ENCODE measurements around the gene RRP9. TPM values are rescaled to one million over a fixed set of nuclear protein-coding genes. Genes with fewer than 3 reads are reported as not detected.
"Not testable (repeated sequence)": the region's sequence is repeated elsewhere in the genome, so short reads cannot be mapped to it uniquely, and the experiment has no call there.

Gene RRP9
- total RNA-seq, 2 donors from 2014 or later = 21.5 to 53.0 TPM

DNA sequence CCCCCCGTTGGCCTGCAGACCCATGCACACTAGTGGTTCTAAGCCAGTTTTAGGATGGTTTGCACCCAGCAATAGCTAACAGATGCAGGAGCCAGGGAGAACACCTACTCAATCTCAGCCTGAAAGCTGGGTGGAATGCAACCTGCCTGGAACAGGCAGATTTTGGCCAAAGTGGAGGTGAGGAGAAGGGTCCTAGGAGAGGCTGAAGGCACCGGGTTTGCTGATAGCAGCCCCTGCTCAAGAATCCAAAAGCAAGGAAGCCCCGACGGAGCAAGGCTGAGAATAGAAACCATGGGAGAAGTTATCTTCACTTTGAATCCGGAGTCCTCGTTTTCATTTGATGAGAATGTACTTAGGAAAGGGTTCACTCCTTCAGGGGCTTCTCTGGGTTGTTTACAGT is 9.9 kb downstream of the RRP9 start:
- no peaks in the 10 kb centered on the region for H3K9me3 Mint-ChIP-seq
- no peak for ATAC-seq (replicated peaks)
- H3K4me3 Mint-ChIP-seq = no peak overlapping the region
- peaks cover 59% of the 10 kb centered on the region for H3K36me3 Mint-ChIP-seq (ENCODE audit: low read depth)
- no peaks in the 10 kb centered on the region for H3K4me1 Mint-ChIP-seq
- no peak overlapping the region for H3K27ac Mint-ChIP-seq
- no peaks in the 10 kb centered on the region for H3K27me3 Mint-ChIP-seq

DNA sequence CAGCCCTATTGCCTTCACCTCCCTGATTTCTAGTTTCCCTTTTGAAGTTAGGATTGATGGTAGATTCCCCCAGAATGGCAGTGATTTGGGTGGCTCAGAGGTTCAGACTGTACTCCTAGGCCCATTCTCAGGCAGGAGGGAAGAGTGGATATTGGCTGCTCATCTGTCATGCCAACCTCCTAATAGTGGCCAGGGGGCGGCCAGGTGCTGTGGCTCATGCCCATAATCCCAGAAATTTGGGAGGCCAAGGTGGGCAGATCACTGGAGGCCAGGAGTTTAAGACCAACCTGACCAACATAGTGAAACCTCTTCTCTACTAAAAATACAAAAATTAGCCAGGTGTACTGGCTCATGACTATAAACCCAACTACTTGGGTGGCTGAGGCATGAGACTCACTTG is 11.3 kb downstream of the RRP9 start:
- Mint-ChIP-seq H3K36me3 (ENCODE audit: low read depth) (peaks cover 45% of the 10 kb centered on the region), H3K4me3 (no peak overlapping the region), H3K27me3 (no peaks in the 10 kb centered on the region), H3K27ac (no peak overlapping the region), H3K4me1 (no peaks in the 10 kb centered on the region), H3K9me3 (no peaks in the 10 kb centered on the region)
- ATAC-seq (replicated peaks) = no peak

DNA sequence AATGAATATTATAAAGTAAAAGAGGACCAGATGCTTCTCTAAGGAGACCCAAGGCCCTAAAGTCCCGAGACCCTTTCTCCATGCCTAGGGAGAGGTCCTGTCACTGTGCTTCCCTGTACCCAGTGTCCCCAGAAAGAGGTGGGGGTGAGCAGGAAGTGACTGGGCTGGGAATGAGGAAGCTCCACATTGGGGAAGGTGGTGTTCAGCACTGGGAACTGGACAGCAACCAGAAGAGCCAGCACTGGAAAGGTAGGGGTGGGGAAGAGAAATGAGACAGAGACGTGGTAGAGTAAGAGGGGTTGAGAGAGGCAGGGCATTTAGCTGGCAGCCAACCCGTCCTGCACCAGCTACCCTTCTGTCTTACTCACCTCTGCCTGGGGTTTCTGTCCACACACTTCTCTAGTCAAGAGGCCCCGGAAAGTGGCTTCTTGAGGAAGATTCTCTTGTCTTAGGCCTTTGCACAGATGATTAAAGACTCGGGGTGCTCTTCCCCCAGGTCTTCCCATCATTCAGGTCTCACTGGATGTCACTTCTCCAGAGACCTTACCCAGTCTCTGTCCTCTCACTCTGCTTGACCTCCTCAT is 12.2 kb downstream of the RRP9 start:
- Mint-ChIP-seq H3K27me3 (no peaks in the 10 kb centered on the region), H3K4me3 (no peak overlapping the region), H3K27ac (no peak overlapping the region), H3K36me3 (ENCODE audit: low read depth) (peaks cover 36% of the 10 kb centered on the region), H3K4me1 (no peaks in the 10 kb centered on the region), H3K9me3 (no peaks in the 10 kb centered on the region)
- no peak for ATAC-seq (replicated peaks)

DNA sequence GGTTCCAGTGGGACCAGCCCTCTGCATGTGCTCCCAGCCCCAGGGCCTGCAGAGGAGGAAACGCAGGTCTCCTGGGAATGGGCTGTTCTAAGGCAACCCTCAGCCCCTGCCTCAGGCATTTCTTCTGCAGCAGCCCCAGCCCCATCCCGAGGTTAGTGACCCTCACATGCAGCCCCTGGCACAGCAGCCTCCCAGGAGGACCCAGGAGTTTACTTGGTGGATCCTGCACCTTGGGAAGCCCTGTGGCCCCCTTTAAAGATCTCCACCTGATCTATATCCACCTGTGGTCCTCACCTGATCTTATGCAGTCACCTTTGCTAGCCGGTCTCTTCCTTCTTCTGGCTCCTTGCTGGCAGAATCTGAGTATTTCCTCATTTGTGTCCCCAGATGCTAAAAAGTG is 12.7 kb downstream of the RRP9 start:
- H3K27me3 Mint-ChIP-seq; H3K9me3 Mint-ChIP-seq; H3K4me3 Mint-ChIP-seq; H3K4me1 Mint-ChIP-seq; H3K27ac Mint-ChIP-seq; ATAC-seq (replicated peaks): not testable (repeated sequence)
- peaks cover 31% of the 10 kb centered on the region for H3K36me3 Mint-ChIP-seq (ENCODE audit: low read depth)

DNA sequence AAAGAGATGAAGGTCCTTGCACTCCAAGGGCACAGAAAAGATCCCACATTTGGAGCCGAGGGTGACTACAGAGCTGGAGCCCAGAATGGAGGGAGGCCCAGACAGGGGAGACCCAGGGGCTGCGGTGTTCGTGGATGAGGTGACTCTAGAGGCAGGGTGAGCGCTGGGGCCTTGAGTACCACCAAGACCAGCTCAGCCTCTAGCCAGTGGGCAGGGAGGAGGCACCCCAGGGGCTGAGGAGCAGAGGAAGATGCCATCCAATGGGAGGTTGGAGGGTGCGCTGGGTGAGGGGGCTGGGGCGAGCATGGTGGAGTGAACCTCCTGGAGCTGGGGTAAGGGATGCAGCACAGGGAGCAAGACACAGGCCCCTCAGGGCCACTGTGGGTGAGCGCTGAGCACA is 13.3 kb downstream of the RRP9 start:
- no peaks in the 10 kb centered on the region for H3K4me1 Mint-ChIP-seq
- ATAC-seq (replicated peaks) = no peak
- no peaks in the 10 kb centered on the region for H3K9me3 Mint-ChIP-seq
- H3K36me3 Mint-ChIP-seq (ENCODE audit: low read depth) = peaks cover 27% of the 10 kb centered on the region
- H3K4me3 Mint-ChIP-seq = no peak overlapping the region
- no peak overlapping the region for H3K27ac Mint-ChIP-seq
- H3K27me3 Mint-ChIP-seq = no peaks in the 10 kb centered on the region

DNA sequence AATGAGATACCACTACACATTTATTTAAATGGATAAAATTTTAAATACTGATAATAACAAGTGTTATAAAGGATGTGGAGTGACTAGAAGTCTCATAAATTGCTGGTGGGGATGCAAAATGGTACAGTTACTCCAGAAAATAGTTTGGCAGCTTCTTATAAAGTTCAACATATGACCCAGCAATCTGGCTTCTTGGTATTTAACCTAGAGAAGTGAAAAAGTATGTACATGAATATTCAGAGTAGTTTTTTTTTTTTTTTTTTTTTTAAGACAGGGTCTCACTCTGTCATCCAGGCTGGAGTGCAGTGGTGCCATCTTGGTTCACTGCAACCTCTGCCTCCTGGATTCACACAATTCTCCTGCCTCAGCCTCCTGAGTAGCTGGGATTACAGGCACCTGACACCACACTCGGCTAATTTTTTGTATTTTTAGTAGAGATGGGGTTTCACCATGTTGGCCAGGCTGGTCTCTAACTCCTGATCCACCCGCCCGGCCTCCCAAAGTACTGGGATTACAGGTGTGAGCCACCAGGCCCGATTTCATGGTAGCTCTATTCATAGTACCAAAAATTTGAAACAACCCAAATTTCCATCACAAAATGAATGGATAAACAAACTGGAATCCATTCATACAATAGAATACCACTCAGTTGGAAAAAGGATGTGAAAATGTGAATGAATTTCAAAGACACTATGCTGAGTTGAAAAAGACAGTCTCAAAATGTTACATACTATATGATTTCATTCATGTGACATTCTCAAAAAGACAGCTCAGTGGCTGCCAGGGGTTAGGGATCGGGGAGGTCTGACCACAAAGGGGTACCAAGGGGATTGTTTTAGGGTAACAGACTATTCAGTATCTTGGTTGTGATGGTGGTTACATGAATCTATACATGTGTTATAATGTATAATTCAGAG is 14.4 kb downstream of the RRP9 start:
- ATAC-seq (replicated peaks) = no peak
- H3K27ac Mint-ChIP-seq = no peak overlapping the region
- no peaks in the 10 kb centered on the region for H3K9me3 Mint-ChIP-seq
- no peak overlapping the region for H3K4me3 Mint-ChIP-seq
- H3K36me3 Mint-ChIP-seq (ENCODE audit: low read depth) = peaks cover 16% of the 10 kb centered on the region
- H3K27me3 Mint-ChIP-seq = no peaks in the 10 kb centered on the region
- no peaks in the 10 kb centered on the region for H3K4me1 Mint-ChIP-seq

DNA sequence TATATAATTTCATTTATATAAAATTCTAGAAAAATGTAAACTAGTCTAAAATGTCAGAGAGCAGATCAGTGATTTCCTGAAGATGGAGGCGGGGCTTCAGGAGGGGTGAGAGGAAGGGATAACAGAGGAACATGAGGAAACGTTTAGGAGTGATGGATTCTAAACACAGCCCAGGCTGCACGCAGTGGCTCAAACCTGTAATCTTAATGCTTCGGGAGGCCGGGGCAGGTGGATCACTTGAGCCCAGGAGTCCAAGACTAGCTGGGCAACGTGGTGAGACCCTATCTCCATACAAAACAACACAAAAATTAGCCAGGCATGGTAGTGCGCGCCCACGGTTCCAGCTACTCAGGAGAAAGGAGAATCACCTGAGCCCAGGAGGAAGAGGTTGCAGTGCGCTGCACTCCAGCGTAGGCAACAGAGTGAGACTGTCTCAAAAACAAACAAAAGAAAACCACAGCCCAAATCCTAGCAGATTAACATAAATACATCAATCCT is 20.6 kb downstream of the RRP9 start:
- no peaks in the 10 kb centered on the region for H3K9me3 Mint-ChIP-seq
- no peaks in the 10 kb centered on the region for H3K27me3 Mint-ChIP-seq
- ATAC-seq (replicated peaks) = no peak
- H3K4me3 Mint-ChIP-seq = no peak overlapping the region
- no peaks in the 10 kb centered on the region for H3K4me1 Mint-ChIP-seq
- no peaks in the 10 kb centered on the region for H3K36me3 Mint-ChIP-seq (ENCODE audit: low read depth)
- H3K27ac Mint-ChIP-seq = no peak overlapping the region

DNA sequence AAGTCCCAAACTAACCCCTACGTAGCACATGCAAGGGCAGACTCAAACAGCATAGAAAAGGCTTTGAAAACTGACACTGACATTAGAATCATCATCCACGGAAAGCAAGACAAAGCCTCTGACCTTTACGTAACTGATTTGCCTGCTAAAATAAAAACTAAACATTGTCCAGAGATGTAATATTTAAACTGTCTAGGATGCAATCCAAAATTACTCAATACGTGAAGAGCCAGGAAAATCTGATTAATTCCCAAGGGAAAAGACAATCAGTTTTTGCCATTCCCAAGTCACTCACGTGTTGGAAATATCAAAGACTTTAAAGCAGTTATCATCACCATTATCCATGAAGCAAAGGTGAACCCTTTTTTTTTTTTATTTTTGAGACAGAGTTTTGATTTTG is 25.3 kb downstream of the RRP9 start:
- Mint-ChIP-seq H3K9me3 (no peaks in the 10 kb centered on the region), H3K36me3 (ENCODE audit: low read depth) (no peaks in the 10 kb centered on the region), H3K4me3 (no peak overlapping the region), H3K4me1 (no peaks in the 10 kb centered on the region), H3K27ac (no peak overlapping the region), H3K27me3 (no peaks in the 10 kb centered on the region)
- no peak for ATAC-seq (replicated peaks)

DNA sequence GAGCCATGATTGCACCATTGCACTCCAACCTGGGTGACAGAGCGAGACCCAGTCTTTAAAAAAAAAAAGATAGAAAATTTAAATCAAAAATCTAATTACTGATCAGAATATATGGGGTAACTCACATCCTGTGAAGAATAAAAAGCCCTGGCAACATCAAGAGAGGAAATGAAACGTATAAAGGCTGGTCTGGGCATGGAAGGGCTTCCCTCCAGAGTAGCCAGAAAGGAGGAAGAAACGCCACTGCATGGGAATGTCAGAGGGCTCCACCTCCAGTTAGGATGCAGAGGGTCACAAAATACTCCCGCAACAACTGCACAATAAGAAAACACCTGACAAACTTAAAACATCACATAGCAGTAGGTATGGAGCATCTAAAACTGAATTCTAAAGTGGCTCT is 33.7 kb downstream of the RRP9 start:
- no peak overlapping the region for H3K27ac Mint-ChIP-seq

DNA sequence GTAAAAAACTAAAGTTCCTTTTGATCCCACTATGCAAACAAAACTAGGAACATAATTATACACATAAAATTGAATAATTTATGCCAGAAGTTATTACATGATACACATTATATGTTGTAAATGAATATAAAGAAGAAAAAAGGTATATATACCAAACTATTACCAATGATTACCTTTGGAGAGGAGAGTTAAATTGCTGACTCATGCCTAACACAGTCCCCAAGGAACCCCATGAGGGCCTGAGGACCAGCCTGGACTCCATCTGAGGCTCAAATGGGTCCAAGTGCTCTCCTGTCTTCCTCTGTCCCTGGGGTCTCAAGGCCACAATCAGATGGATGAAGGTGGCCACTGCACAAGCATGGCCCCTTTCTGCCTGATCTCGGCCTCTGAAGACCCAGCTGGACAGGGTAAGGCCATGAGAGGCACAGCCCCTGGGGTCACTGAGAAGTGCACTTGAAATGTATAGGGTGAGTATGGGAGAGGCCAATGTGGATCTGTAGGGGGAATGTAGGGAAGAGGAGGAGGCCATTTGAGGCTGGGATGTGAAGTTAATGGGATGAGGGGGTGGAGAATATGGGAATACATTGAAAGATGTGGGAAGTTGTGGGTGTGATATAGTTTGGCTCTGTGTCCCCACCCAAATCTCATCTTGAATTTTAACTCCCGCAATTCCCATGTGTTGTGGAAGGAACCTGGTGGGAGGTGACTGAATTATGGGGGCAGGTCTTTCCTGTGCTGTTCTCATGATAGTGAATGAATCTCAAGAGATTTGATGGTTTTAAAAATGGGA is 37.5 kb downstream of the RRP9 start:
- Mint-ChIP-seq H3K27ac (no peak overlapping the region), H3K9me3 (peaks cover 17% of the 10 kb centered on the region), H3K36me3 (ENCODE audit: low read depth) (peaks cover 6% of the 10 kb centered on the region), H3K27me3 (peaks cover 21% of the 10 kb centered on the region), H3K4me1 (peaks cover 11% of the 10 kb centered on the region), H3K4me3 (no peak overlapping the region)
- no peak for ATAC-seq (replicated peaks)

More for the DNA sequence above, 33.7 kb downstream of the RRP9 start:
- no peaks in the 10 kb centered on the region for H3K36me3 Mint-ChIP-seq (ENCODE audit: low read depth)
- no peak for ATAC-seq (replicated peaks)
- H3K4me1 Mint-ChIP-seq = no peaks in the 10 kb centered on the region
- peaks cover 17% of the 10 kb centered on the region for H3K9me3 Mint-ChIP-seq
- H3K4me3 Mint-ChIP-seq = no peak overlapping the region
- peaks cover 22% of the 10 kb centered on the region for H3K27me3 Mint-ChIP-seq

DNA sequence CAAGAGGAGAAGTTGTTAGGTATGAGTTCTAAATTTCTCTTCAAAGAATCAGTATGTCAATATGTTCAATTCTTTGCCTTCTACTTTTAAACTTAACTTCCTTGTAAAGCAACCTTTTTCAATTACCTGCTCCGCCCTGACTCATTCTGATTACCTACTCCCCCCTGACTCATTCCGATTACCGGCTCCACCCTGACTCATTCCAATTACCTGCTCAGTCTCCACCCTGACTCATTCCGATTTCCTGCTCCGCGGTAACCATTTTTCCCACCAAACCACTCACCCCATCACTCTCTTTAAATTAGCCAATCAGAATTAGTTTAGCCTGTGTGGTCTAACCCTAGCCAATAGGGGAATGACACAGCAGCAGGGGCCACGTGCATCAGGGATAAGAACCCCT is 39.3 kb downstream of the RRP9 start:
- ATAC-seq (replicated peaks) = peak; percentile 83
- Mint-ChIP-seq H3K27ac (peak overlapping the region; percentile 73), H3K27me3 (peaks cover 20% of the 10 kb centered on the region), H3K4me3 (peak overlapping the region; percentile 18), H3K4me1 (peaks cover 11% of the 10 kb centered on the region)
- H3K36me3 Mint-ChIP-seq (ENCODE audit: low read depth); H3K9me3 Mint-ChIP-seq: not testable (repeated sequence)

DNA sequence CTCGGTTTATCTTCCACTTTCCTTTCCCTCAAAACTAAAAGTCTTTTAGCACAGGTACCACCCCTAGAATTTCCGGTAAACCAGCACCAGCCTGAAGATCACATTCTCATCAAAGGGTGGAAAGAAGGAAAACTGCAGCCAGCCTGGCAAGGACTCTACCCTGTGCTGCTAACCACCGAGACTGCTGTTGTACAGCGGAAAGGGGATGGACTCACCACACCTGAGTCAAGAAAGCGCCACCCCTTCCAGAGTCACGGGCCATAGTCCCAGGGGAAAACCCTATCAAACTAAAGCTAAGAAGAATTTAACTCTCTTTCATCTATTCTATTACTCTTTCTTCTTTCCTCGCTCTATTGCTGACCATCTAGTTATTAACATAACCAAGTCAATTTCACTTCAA is 41.7 kb downstream of the RRP9 start:
- peak overlapping the region; percentile 18 for H3K4me3 Mint-ChIP-seq
- ATAC-seq (replicated peaks) = peak; percentile 60
- peaks cover 24% of the 10 kb centered on the region for H3K27me3 Mint-ChIP-seq
- not testable (repeated sequence) for H3K9me3 Mint-ChIP-seq; H3K27ac Mint-ChIP-seq; H3K36me3 Mint-ChIP-seq (ENCODE audit: low read depth)
- H3K4me1 Mint-ChIP-seq = peaks cover 11% of the 10 kb centered on the region

DNA sequence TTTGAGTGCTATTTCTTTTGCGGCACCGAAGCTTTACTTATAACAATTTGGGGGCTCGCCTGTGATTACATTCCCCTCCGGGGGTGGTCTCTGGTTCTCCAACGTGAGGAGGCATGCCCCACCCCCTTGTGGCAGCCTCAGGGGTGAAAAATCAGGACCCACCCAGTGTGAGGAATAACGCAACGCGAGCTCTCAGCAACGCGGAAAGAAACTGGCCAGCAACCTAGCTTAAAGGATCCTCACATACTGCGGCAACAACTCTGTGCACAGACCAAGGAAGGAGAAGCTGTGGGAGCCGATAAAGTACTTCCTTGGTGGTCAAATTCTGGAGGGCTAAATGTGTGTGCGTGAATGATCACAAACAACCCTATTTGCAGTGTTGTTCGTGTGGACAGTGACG is 44.3 kb downstream of the RRP9 start:
- H3K9me3 Mint-ChIP-seq = no peaks in the 10 kb centered on the region
- H3K36me3 Mint-ChIP-seq (ENCODE audit: low read depth) = peaks cover 3% of the 10 kb centered on the region
- no peak overlapping the region for H3K27ac Mint-ChIP-seq
- H3K27me3 Mint-ChIP-seq = peaks cover 19% of the 10 kb centered on the region
- ATAC-seq (replicated peaks) = no peak
- H3K4me3 Mint-ChIP-seq = no peak overlapping the region
- H3K4me1 Mint-ChIP-seq = peaks cover 8% of the 10 kb centered on the region

DNA sequence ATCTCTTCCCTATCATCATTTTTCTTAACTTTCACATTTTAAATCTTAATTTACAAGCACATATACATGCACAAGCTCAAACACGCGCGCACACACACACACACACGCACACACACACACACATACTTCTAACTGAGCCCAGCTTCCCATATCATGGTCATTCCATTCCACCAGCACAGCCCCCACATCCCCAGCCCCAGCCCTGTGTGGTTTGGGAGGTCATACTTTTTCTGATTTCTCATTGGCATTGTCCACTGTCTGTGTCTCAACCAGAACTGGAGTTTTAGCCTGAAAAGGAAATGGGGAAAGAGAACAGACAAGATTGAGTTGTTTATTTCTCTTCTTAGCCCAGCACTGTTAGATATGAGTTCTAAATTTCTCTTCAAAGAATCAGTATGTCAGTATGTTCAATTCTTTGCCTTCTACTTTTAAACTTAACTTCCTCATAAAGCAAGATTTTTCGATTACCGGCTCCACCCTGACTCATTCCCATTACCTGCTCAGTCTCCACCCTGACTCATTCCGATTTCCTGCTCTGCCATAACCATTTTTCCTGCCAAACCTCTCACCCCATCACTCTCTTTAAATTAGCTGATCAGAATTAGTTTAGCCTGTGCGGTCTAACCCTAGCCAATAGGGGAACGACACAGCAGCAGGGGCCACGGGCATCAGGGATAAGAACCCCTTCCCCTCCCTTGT is 44.9 kb downstream of the RRP9 start:
- Mint-ChIP-seq H3K4me3 (no peak overlapping the region), H3K9me3 (no peaks in the 10 kb centered on the region), H3K4me1 (peaks cover 10% of the 10 kb centered on the region), H3K27ac (no peak overlapping the region), H3K36me3 (ENCODE audit: low read depth) (no peaks in the 10 kb centered on the region), H3K27me3 (peaks cover 23% of the 10 kb centered on the region)
- ATAC-seq (replicated peaks) = no peak
